Astrocyte (in vitro differentiated cells and primary cell): ENCODE data around the gene EYS.

ENCODE experiments used
- CTCF ChIP-seq: IDR thresholded peaks from 2 replicates; pipeline ENCODE4 v1.5.1; 2011; ENCODE audit warnings: low read depth, mild to moderate bottlenecking, inconsistent platforms, low read length, moderate library complexity; ENCODE audit not compliant: insufficient read depth
- EZH2 ChIP-seq: IDR thresholded peaks from 2 replicates; pipeline ENCODE4 v1.6.1; 2012; ENCODE audit warnings: mild to moderate bottlenecking, low read length, inconsistent platforms; ENCODE audit not compliant: insufficient read depth

- TF ChIP-seq CTCF (no peak), EZH2 (no peak)
Observed at GRCh38 chr6:65468307-65468706, 238.7 kb downstream of the EYS start.
